SU-DHL-6 (cell line): Measurements from ENCODE around the gene SLCO3A1.

Experiments used
- H2AFZ ChIP-seq: fragments of 200-600 bp; sonication (generic); 2 replicates; pipeline ENCODE4 v1.6.1; 2014; ENCODE audit warnings: low read depth, mild to moderate bottlenecking, moderate library complexity, mixed read lengths, antibody characterized with exemption, low read length; ENCODE audit not compliant: severe bottlenecking
- H3F3A ChIP-seq: fragments of 200-600 bp; shearing (Covaris generic); 2 replicates; pipeline ENCODE4 v1.6.0; 2016; ENCODE audit warnings: antibody characterized with exemption, mild to moderate bottlenecking; ENCODE audit not compliant: insufficient read depth
- H3K27ac ChIP-seq: fragments of 200-600 bp; sonication (generic); 2 replicates; pipeline ENCODE4 v1.5.1; 2016; ENCODE audit warnings: low read depth, mild to moderate bottlenecking, low read length, moderate library complexity, mixed read lengths
- H3K27me3 ChIP-seq: fragments of 200-600 bp; sonication (generic), shearing (Covaris generic); 2 replicates; pipeline ENCODE4 v1.6.0; 2014; ENCODE audit warnings: mild to moderate bottlenecking, low read length
- H3K36me3 ChIP-seq: fragments of 200-600 bp; sonication (generic); 2 replicates; pipeline ENCODE4 v1.6.1; 2014; ENCODE audit warnings: mild to moderate bottlenecking, low read length, mixed read lengths
- H3K4me2 ChIP-seq: fragments of 300-600, 200-600 bp; shearing (Covaris generic), sonication (generic); 2 replicates; pipeline ENCODE4 v1.6.0; 2014; ENCODE audit warnings: low read length, low read depth, mild to moderate bottlenecking; ENCODE audit not compliant: poor library complexity, severe bottlenecking
- H3K4me3 ChIP-seq: fragments of 200-600 bp; sonication (generic); 2 replicates; pipeline ENCODE4 v1.5.1; 2014; ENCODE audit warnings: antibody characterized with exemption, low read length, mild to moderate bottlenecking, mixed read lengths; ENCODE audit not compliant: insufficient read depth, poor library complexity, severe bottlenecking
- H3K79me2 ChIP-seq: fragments of 200-600 bp; sonication (generic); 2 replicates; pipeline ENCODE4 v1.6.1; 2014; ENCODE audit warnings: mild to moderate bottlenecking, low read length, moderate library complexity; ENCODE audit not compliant: insufficient read depth
- H3K9ac ChIP-seq: fragments of 200-600 bp; sonication (generic); 2 replicates; pipeline ENCODE4 v1.7.0; 2014; ENCODE audit warnings: mild to moderate bottlenecking, low read length
- H3K9me2 ChIP-seq: fragments of 200-600 bp; sonication (generic); replicated peaks from 2 replicates; pipeline ENCODE4 v1.6.1; 2014; ENCODE audit warnings: low read length; ENCODE audit not compliant: insufficient read depth
- H3K9me3 ChIP-seq: fragments of 200-600 bp; sonication (generic); 2 replicates; pipeline ENCODE4 v1.6.1; 2014; ENCODE audit warnings: low read length, mixed read lengths; ENCODE audit not compliant: insufficient read depth
- H4K20me1 ChIP-seq: fragments of 200-600 bp; sonication (generic); 2 replicates; pipeline ENCODE4 v1.6.1; 2014; ENCODE audit warnings: low read depth, mild to moderate bottlenecking, antibody characterized with exemption, low read length, moderate library complexity, mixed read lengths
- CTCF ChIP-seq: fragments of 200-600 bp; sonication (generic); IDR thresholded peaks from one replicate; pipeline ENCODE4 v1.5.1; 2017; ENCODE audit warnings: antibody characterized with exemption, mild to moderate bottlenecking, low read length, moderate library complexity; ENCODE audit not compliant: insufficient read depth, poor library complexity, severe bottlenecking
- EZH2phosphoT487 ChIP-seq: fragments of 200-600 bp; sonication (generic), shearing (Covaris generic); conservative IDR thresholded peaks from 2 replicates; pipeline ENCODE4 v1.6.1; 2018; ENCODE audit warnings: mild to moderate bottlenecking, antibody characterized with exemption, low read length, moderate library complexity, mixed read lengths

SLCO3A1 gene

GRCh38 chr15:91913560-91913959, 60.1 kb downstream of the SLCO3A1 start:
- no peak overlapping the region for H3K4me3 ChIP-seq
- H4K20me1 ChIP-seq = no peaks in the 10 kb centered on the region
- no peak overlapping the region for H3K27ac ChIP-seq
- no peaks in the 10 kb centered on the region for H3K9me2 ChIP-seq
- no peak overlapping the region for H2AFZ ChIP-seq
- H3K79me2 ChIP-seq = no peaks in the 10 kb centered on the region
- TF ChIP-seq EZH2phosphoT487 (no peak), CTCF (no peak)
- no peak overlapping the region for H3K9ac ChIP-seq
- no peaks in the 10 kb centered on the region for H3K27me3 ChIP-seq
- no peak overlapping the region for H3K4me2 ChIP-seq
- no peaks in the 10 kb centered on the region for H3K36me3 ChIP-seq
- no peaks in the 10 kb centered on the region for H3F3A ChIP-seq
- no peaks in the 10 kb centered on the region for H3K9me3 ChIP-seq

GRCh38 chr15:91915576-91915975, 62.1 kb downstream of the SLCO3A1 start:
- H4K20me1 ChIP-seq = no peaks in the 10 kb centered on the region
- no peaks in the 10 kb centered on the region for H3K9me3 ChIP-seq
- no peaks in the 10 kb centered on the region for H3K9me2 ChIP-seq
- TF ChIP-seq CTCF = no peak
- TF ChIP-seq EZH2phosphoT487 = no peak
- H2AFZ ChIP-seq = no peak overlapping the region
- no peaks in the 10 kb centered on the region for H3K27me3 ChIP-seq
- H3K36me3 ChIP-seq = no peaks in the 10 kb centered on the region
- H3K27ac ChIP-seq = no peak overlapping the region
- H3K4me3 ChIP-seq = no peak overlapping the region
- no peaks in the 10 kb centered on the region for H3K79me2 ChIP-seq
- H3F3A ChIP-seq = no peaks in the 10 kb centered on the region
- H3K4me2 ChIP-seq = no peak overlapping the region
- H3K9ac ChIP-seq = no peak overlapping the region

- H3K9me2 ChIP-seq = no peaks in the 10 kb centered on the region
- no peaks in the 10 kb centered on the region for H3K36me3 ChIP-seq
- no peak overlapping the region for H3K4me2 ChIP-seq
- no peaks in the 10 kb centered on the region for H3K27me3 ChIP-seq
- no peaks in the 10 kb centered on the region for H3K9me3 ChIP-seq
- no peaks in the 10 kb centered on the region for H3F3A ChIP-seq
- no peak overlapping the region for H3K27ac ChIP-seq
- no peaks in the 10 kb centered on the region for H4K20me1 ChIP-seq
- TF ChIP-seq CTCF = no peak
- TF ChIP-seq EZH2phosphoT487 = no peak
- no peaks in the 10 kb centered on the region for H3K79me2 ChIP-seq
- H3K4me3 ChIP-seq = no peak overlapping the region
- H3K9ac ChIP-seq = no peak overlapping the region
- no peak overlapping the region for H2AFZ ChIP-seq
Observed at GRCh38 chr15:91916051-91916450, 62.5 kb downstream of the SLCO3A1 start.
